Measurements from ENCODE around the gene TTC28.

- no peak for TF ChIP-seq CTCF (IDR thresholded peaks at IDR 0.05; ENCODE audit: insufficient read depth, low read depth, low read length)
- no peak for TF ChIP-seq EZH2 (IDR thresholded peaks at IDR 0.05; ENCODE audit: insufficient read depth, low read length)
Measured at GRCh38 chr22:28544431-28544868, 135.2 kb downstream of the TTC28 start.
